ENCODE results near the gene JARID2. TPM values are rescaled to one million over a fixed set of nuclear protein-coding genes. Genes with fewer than 3 reads are reported as not detected.

Gene JARID2
- total RNA-seq, 1 donor from 2014 or later: 12.5 TPM

DNA sequence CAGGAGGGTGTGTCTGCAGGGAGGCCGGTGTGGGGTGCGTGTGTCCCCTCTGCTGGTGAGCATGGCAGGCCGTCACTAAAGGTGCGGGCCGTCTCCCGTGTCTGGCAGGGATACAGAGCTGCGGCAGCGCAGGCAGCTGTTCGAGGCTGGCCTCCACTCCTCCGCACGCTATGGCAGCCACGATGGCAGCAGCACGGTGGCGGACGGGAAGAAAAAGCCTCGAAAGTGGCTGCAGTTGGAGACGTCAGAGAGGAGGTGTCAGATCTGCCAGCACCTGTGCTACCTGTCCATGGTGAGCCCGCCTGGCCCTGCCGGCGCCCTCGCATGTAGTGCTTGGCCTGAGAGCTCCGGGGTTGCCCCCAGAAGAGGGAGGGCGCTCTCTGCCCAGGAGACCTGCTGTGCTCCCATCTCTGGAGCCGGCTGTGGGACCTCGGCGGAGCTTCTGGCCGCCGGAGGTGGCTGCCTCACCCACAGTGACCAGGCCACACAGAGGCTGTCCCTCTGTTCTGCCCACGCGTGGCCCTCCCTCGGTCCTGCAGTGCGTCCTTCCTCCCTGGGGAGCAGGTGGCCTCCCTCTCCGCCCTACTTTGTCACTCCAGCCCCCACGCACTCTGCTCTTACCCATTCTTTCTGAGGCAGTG, 267.4 kb downstream of the JARID2 start:
- Mint-ChIP-seq H3K4me3 (ENCODE audit: unreplicated experiment) (no peak overlapping the region), H3K27ac (ENCODE audit: unreplicated experiment) (no peak overlapping the region), H3K36me3 (ENCODE audit: unreplicated experiment) (peaks cover 47% of the 10 kb centered on the region), H3K27me3 (ENCODE audit: unreplicated experiment) (no peaks in the 10 kb centered on the region), H3K9me3 (ENCODE audit: unreplicated experiment) (no peaks in the 10 kb centered on the region), H3K4me1 (ENCODE audit: unreplicated experiment) (peaks cover 5% of the 10 kb centered on the region)
- DNase-seq (ENCODE audit: extremely low spot score, unreplicated experiment): no peak
- TF ChIP-seq, protein P1, sequence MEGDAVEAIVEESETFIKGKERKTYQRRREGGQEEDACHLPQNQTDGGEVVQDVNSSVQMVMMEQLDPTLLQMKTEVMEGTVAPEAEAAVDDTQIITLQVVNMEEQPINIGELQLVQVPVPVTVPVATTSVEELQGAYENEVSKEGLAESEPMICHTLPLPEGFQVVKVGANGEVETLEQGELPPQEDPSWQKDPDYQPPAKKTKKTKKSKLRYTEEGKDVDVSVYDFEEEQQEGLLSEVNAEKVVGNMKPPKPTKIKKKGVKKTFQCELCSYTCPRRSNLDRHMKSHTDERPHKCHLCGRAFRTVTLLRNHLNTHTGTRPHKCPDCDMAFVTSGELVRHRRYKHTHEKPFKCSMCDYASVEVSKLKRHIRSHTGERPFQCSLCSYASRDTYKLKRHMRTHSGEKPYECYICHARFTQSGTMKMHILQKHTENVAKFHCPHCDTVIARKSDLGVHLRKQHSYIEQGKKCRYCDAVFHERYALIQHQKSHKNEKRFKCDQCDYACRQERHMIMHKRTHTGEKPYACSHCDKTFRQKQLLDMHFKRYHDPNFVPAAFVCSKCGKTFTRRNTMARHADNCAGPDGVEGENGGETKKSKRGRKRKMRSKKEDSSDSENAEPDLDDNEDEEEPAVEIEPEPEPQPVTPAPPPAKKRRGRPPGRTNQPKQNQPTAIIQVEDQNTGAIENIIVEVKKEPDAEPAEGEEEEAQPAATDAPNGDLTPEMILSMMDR (IDR thresholded peaks at IDR 0.05): no peak

DNA sequence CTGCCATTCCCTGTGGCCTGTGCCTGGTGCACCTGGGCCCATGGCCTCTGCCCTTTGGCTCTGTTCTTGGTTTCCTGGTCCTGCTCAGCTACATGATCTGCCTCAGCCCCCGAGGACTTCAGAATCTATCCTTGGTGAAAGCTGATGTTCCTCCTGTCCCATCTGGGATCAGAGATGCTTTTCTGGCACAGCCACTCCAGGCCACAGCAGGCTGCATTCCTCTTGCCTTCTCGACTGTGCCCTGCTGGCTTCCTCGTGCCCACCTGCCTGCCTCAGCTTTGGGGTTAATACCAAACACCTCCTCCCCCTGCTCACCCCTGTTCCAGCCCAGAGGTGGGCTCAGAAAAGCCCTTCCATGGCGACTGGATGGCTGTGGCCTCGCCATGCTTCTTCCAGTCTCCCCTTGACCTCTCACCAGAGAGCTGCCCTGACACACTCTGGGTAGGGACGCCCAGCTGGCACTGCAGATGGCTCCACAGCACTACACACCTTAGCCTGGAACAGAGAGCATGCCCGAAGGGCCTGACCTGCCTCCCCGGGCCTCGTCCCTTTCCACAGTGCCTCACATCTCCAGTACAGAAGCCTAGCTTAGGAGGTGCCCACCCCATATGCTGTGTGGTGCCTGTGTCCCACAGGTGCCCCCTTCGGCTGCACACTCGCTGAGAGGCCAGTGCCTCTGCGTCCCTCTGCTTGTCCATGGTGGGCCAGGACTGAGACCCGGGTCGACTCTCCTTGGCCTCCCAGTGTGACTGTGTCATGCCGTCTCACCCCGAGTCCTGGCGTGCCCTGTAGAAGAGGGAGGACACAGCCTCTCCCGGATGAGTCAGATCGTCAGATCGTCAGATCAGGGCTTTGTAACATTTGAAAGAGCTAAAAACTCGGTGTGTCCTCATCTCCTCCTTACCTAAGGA, 268.2 kb downstream of the JARID2 start:
- TF ChIP-seq, protein P1 (IDR thresholded peaks at IDR 0.05): no peak
- peaks cover 2% of the 10 kb centered on the region for H3K4me1 Mint-ChIP-seq (ENCODE audit: unreplicated experiment)
- no peaks in the 10 kb centered on the region for H3K9me3 Mint-ChIP-seq (ENCODE audit: unreplicated experiment)
- H3K4me3 Mint-ChIP-seq (ENCODE audit: unreplicated experiment): no peak overlapping the region
- DNase-seq (ENCODE audit: extremely low spot score, unreplicated experiment): no peak
- no peaks in the 10 kb centered on the region for H3K27me3 Mint-ChIP-seq (ENCODE audit: unreplicated experiment)
- peaks cover 39% of the 10 kb centered on the region for H3K36me3 Mint-ChIP-seq (ENCODE audit: unreplicated experiment)
- H3K27ac Mint-ChIP-seq (ENCODE audit: unreplicated experiment): no peak overlapping the region

DNA sequence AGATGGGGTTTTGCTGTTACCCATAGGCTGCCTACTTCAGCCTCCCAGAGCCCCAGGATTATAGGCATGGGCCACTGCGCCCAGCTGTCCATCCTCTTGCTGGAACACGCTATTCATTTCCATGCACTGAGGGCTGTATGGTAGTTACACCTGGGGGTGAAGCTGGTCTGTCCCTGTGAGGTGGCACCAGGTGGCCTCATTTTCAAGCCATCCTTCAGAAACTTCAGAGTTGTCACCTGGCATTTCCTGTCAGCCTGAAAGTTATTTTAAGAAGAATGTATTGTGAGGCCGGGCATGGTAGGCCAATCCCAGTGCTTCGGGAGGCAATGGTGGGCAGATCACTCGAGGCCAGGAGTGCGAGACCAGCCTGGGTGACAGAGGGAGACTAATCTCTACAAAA, 269.4 kb downstream of the JARID2 start:
- no peaks in the 10 kb centered on the region for H3K9me3 Mint-ChIP-seq (ENCODE audit: unreplicated experiment)
- no peaks in the 10 kb centered on the region for H3K27me3 Mint-ChIP-seq (ENCODE audit: unreplicated experiment)
- H3K36me3 Mint-ChIP-seq (ENCODE audit: unreplicated experiment): peaks cover 40% of the 10 kb centered on the region
- no peak overlapping the region for H3K27ac Mint-ChIP-seq (ENCODE audit: unreplicated experiment)
- no peak for DNase-seq (ENCODE audit: extremely low spot score, unreplicated experiment)
- no peak overlapping the region for H3K4me3 Mint-ChIP-seq (ENCODE audit: unreplicated experiment)
- H3K4me1 Mint-ChIP-seq (ENCODE audit: unreplicated experiment): peaks cover 2% of the 10 kb centered on the region
- TF ChIP-seq, protein P1 (IDR thresholded peaks at IDR 0.05): no peak

DNA sequence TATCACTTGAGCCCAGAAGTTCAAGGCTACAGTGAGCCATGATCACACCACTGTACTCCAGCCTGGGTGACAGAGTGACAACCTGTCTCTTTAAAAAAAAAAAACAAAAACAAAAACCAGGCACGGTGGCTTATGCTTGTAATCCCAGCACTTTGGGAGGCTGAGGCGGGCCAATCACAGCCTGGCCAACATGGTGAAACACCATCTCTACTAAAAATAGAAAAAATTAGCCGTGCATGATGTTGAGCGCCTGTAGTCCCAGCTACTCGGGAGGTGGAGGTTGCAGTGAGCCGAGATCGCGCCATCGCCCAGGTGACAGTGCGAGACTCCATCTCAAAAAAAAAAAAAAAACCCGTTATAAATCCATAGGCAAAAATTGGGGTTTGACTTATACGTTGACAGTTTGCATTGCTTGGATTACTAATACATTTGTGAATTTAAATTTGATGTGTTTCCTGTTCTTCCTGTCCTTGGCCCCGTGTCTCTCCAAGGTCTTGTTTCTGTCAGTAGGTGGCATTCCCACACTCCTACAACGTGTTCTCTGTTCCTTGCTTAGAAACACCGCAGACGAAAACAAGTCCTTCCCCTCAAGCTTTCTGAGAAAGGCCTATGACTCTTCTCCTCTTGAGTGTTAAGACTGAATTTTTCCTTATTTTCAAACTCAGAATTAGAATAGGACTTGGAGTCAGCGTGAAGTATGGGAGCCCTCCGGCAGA, 269.9 kb downstream of the JARID2 start:
- DNase-seq (ENCODE audit: extremely low spot score, unreplicated experiment): no peak
- TF ChIP-seq, protein P1 (IDR thresholded peaks at IDR 0.05): no peak
- Mint-ChIP-seq H3K27me3 (ENCODE audit: unreplicated experiment) (no peaks in the 10 kb centered on the region), H3K9me3 (ENCODE audit: unreplicated experiment) (no peaks in the 10 kb centered on the region), H3K4me3 (ENCODE audit: unreplicated experiment) (no peak overlapping the region), H3K4me1 (ENCODE audit: unreplicated experiment) (peaks cover 2% of the 10 kb centered on the region), H3K27ac (ENCODE audit: unreplicated experiment) (no peak overlapping the region), H3K36me3 (ENCODE audit: unreplicated experiment) (peaks cover 41% of the 10 kb centered on the region)

Data from osteocyte (in vitro differentiated cells).